Endometrial microvascular endothelial cells (primary cell): ENCODE data around the gene SPATA7. TPM values are rescaled to one million over a fixed set of nuclear protein-coding genes. Genes with fewer than 3 reads are reported as not detected.
"Not testable (repeated sequence)": the region's sequence is repeated elsewhere in the genome, so short reads cannot be mapped to it uniquely, and the experiment has no call there.

ENCODE experiments used
- in situ Hi-C: cut with HindIII; loops from 2 replicates; pipeline ENCODE4 v1.10.0; 2017; ENCODE audit warnings: low sequenced_read_pairs, low pct_unique_long_range_greater_than_20kb; ENCODE audit errors: inconsistent ontology term
- total RNA-seq: library from RNA; depleted of rRNA; stranded (reverse); fragments of >200 nt; gene quantifications from one replicate; pipeline ENCODE4 v1.2.3, GENCODE V29; 2015; ENCODE audit errors: inconsistent ontology term

SPATA7 gene, protein sequence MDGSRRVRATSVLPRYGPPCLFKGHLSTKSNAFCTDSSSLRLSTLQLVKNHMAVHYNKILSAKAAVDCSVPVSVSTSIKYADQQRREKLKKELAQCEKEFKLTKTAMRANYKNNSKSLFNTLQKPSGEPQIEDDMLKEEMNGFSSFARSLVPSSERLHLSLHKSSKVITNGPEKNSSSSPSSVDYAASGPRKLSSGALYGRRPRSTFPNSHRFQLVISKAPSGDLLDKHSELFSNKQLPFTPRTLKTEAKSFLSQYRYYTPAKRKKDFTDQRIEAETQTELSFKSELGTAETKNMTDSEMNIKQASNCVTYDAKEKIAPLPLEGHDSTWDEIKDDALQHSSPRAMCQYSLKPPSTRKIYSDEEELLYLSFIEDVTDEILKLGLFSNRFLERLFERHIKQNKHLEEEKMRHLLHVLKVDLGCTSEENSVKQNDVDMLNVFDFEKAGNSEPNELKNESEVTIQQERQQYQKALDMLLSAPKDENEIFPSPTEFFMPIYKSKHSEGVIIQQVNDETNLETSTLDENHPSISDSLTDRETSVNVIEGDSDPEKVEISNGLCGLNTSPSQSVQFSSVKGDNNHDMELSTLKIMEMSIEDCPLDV
- total RNA-seq = 11.4 TPM

DNA sequence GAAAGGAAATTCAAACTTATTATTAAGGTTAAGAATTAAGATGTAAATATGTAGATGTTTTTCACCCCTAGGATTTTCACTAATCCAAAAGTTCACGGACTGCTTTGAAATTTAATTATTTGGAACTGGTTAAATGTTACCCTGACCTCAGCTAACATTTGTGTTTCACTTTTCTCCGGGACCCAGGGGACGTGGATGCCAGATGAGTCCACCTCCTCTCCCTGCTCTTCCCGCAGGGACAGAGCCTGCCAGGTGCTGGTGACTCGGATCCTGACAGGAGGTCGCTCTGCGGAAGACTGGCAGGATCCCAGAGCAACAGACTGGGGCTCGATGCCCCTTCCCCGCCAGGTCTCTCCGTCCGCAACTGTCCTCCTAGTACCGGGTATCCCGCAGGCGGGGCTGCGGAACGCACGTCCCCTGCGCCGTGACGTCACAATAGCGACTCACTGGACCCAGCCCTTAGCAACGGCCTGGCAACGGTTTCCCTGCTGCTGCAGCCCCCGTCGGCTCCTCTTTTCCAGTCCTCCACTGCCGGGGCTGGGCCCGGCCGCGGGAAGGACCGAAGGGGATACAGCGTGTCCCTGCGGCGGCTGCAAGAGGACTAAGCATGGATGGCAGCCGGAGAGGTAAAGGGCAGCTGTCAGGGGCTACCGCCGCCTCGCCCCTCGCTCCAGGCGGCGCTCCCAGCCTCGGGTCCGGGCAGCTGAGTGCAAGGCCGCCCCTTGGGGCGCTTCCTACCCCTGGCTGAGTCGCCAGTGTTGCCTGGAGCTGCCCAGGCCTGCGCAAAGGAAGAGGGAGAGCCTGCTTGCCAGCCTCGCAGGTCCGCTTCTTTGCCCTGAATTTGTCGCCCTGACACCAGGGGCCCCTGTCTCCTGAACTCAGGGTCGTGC is at the start of gene SPATA7:
Gene SPATA7, plus strand, starts transcription at position 446 of the 890 bp plus-strand sequence. Its CDS starts 162 bp downstream, at position 608.
- in situ Hi-C loops = no loop called here

DNA sequence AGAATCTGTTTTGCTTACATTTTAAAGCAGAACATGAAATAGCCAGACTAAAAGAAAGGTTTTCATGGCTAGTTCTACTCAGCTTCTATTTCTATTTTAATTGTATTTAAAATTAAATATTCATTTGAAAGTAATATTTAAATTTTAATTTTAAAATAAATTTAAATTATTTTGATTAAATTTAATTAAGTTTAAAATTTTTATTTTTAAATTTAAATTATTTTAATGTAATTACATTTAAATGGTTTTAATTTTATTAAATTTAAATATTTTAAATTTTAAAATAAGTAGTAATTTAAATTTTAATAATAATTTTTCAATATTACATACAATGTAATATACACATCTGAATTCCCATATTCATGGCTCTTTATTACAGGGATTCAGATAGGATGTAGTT is 45.1 kb upstream of the SPATA7 start:
- in situ Hi-C loops = no loop called here

DNA sequence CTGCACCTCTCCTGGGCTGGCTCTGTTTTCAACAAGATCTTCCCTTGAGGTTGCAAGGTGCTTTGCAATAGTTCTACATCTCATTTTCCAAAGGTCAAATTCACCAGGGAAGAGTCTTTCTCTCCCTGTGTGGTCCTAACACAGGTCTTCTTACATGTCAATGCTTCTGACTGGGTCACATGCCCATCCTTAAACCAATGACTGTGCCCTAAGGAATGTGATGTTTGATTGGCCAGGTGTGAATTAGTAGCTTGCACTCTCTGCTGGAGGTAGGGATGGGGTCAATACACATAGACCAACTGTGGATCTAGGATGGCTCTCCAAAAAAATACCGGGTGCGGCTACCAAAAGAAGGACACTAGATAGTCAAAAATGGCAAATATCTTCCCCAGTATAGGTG is 42.5 kb upstream of the SPATA7 start:
- in situ Hi-C loops = no loop called here

DNA sequence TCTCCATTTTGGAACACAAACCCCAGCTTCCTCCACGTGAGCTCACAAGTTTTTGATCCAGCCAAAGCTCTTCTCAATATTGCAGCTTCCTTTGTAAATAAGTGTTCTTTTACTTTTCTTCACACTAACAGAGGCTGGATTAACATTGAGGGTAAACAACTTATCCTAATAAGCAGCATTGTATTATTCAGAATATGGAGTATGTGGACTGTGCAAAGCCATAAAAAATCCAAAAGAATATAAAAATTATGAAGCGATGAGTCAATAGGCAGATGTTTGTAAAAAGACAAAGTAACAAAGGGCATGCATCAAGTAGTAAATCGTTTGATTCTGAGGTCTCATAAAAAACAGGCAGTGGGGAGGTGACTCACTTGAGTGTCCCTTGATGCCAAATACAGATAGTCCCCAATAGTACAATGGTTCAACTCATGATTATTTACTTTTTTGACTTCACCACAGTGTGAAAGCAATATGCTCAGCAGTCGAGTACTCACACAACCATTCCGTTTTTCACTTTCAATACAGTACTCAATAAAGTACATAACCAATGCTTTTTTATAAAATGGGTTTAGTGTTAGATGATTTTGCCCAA is 39.3 kb upstream of the SPATA7 start:
- in situ Hi-C loops = no loop called here

DNA sequence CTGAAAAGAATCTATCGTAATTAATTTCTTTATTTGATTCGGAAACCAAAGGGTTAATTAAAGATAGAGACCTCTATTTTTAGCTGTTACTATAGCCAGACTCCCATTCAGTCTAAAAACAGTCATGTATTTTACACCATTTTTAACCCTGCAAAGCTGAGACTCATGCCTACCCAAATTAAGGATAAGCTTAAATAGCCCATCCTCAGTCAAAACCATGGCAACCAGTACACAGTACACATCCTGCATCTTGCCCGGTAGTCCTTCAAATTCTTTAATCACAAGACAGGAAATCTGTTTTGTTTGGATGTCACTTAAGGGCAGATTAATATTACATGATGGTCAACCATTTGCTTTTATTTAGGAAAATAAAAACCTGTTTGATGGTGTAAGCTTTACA is 36.9 kb upstream of the SPATA7 start:
- in situ Hi-C loops = no loop called here

DNA sequence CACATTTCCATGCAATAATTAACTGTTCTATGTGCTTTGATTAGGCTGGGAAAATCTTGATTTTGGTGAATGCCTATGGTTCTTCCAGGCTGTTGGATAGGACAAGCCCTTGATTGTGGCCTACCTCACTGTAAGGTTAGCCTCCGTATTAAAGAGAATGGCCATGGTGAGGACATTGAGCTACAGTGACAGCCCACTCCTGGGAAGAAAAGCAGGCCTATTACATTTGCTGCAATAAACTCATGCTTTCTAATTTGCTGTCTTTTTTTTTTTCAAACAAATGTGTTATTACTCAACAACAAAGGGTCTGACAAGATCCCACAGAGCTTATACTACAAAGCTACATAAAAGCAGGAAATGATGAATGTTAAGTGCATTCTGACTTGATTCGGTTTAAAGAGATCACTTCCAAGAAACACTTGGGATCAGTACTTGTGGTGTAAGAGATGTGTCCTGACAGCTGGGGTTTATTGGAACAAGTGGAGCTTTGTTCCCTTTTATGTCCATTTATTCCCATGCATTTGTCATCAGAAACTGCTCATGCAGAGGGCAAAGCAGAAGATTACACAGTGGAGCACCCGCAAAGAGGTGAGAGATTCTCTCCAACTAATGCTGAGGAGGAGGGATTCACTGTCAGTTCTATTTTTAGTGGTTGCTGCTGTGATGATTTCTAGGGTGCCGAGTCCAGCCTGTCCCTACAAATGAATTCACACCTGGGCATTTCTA is 33.3 kb upstream of the SPATA7 start:
- in situ Hi-C loops = no loop called here

DNA sequence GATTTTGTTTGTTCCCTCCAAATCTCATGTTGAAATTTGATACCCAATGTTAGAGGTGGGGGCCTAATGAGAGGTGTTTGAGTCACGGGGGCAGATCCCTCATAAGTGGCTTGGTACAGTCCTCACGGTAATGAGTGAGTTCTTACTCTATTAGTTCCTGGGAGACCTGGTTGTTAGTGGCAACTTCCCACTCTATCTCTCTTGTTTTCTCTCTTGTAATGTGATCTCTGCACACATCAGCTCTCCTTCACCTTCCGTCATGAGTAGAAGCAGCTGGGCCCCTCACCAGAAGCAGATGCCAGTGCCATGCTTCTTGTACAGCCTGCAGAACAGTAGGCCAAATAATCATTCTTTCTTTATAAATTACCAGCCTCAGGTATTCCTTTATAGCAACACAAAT is 32.8 kb upstream of the SPATA7 start:
- in situ Hi-C loops = no loop called here

DNA sequence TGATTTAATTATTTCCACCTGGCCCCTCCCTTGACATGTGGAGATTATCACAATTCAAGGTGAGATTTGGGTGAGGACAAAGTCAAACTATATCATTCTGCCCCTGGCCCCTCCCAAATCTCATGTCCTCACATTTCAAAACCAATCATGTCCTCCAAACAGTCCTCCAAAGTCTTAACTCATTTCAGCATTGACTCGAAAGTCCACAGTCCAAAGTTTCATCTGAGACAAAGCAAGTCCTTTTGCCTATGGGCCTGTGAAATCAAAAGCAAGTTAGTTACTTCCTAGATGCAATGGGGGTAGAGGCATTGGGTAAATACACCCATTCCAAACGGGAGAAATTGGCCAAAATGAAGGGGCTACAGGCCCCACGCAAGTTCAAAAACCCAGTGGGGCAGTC is 31.1 kb upstream of the SPATA7 start:
- in situ Hi-C loops = no loop called here

DNA sequence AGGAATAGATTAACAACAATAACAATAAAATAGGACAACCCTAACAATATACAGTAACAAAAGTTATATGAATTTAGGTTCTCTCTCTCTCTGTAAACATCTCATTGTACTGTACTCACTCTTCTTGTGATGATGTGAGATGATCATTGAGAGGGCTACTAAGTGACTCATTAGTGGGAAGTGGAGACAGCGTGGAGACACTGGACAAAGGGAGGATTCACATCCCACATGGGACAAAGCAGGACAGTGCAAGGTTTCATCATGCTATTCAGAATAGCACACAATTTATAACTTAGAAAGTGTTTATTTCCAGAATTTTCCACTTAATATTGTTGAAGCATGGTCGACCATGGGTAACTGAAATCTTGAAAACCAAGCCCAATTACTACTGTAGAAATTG is 26.0 kb upstream of the SPATA7 start:
- in situ Hi-C loops = no loop called here

DNA sequence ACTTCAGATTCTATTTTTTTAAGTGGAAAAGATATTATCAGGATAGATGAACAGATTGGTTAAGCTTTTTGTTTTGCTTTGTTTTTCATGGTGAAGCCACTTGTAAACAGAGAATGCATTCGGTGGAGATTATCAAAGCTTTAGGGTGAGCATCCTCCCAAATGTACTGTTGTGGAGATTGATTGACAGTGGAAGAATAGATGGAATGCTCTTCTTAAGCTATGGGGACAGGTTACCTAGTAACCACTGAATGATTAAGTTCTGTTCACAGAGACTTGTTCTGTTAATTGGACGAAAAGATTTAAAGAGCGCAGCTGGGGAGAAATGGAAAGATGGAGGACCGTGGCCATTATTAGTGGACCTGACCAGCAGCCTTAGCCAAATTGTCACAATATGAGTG is 21.8 kb upstream of the SPATA7 start:
- in situ Hi-C loops = no loop called here

DNA sequence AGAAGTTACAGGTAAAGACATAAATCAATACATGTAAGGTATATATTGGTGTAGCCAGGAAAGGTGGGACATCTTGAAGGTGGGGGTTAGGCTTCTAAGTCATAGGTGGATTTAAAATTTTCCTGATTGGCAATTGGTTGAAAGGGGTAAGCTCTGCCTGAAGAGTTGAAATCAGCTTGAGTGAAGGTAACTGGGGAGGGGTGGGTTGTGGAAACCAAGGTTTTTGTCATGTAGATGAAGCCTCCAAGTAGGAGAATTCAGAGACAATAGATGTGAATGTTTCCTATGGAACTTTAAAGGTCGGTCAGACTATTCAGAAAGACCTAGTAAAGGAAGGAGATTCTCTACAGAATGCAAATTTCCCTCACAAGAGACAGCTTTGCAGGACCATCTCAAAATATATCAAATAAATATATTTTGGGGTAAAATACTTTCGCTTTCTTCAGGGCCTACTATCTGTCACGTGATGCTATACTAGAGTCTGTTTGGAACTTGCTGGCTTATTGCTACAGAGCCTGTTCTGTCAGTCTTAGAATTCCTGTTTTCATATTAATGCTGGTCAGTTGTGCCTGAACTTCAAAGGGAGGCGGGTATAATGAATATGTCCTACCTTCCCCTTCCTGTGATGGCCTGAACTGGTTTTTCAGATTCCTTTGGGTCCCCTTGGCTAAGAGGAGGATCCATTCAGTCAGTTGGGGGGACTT is 20.6 kb upstream of the SPATA7 start:
- in situ Hi-C loops = no loop called here

DNA sequence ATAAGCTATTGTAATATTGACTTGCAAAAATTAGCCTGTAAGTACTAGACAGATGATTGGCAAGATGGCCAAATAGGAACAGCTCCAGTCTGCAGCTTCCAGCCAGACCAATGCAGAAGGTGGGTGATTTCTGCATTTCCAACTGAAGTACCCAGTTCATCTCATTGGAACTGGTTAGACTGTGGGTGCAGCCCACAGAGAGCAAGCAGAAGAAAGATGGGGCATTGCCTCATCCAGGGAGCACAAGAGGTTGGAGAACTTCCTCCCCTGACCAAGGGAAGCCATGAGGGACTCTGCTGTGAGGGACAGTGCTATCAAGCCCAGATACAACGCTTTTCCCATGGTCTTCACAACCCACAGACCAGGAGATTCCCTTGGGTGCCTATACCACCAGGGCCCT is 16.0 kb upstream of the SPATA7 start:
- in situ Hi-C loops = no loop called here

DNA sequence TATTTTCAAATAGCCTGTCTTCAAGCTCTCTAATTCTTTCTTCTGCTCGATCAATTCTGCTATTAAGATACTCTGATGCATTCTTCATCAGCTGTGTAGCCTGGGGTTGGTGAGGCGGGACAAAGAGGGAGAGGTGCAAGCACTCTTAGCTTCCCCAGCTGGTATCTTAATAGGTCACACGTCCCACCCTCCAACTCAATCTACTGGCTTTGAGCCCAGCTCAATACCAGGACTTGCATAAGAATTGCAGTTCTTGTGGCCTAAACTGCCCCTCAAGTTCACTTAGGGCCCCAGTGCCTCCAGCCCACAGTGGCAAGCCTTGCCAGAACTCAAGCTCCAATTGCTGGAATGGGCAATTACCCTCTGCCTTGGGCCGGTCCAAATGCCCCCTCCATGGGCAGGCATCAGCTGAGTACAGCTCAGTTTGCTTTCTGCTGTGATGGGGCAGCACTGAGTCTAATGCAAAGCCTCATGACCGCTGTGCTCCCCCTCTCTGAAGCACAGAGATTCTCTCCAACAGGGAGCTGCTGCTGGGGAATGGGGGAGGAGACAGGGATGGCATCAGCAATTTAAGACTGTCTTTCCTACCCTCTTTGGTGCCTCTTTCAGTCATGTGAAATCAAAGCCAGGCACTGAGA is 5.6 kb upstream of the SPATA7 start:
- in situ Hi-C loops = no loop called here

DNA sequence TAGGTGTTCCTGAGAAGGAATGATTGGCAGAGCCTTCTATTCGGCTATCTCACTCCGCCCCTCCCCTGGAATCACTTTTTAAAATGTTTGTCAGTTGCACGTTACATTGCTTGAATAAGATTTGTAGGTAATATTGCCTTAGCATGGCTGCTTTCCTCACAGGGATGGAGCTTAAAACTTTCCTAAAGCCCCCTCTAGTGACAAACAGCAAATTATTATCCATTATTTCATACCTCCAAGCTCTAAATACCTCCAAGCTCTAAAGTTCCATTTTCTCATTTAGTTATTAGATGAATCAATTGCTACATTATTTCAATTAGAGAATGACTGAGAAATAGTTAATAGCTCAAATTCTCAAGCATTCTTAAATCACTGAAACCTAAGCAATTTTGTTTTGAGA is 5.1 kb upstream of the SPATA7 start:
- in situ Hi-C loops = no loop called here

DNA sequence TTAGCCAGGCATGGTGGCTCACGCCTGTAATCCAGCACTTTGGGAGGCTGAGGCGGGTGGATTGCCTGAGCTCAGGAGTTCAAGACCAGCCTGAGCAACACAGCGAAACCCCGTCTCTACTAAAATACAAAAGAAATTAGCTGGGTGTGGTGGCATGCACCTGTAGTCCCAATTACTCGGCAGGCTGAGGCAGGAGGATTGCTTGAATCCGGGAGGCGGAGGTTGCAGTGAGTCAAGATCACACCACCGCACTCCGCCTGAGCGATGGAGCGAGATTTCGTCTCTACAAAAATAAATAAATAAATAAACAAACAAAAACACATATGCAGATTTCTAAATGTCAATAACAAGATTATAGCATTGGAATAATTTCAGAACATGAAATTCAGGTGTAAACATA is 3.8 kb upstream of the SPATA7 start:
- in situ Hi-C loops = not testable (repeated sequence)

DNA sequence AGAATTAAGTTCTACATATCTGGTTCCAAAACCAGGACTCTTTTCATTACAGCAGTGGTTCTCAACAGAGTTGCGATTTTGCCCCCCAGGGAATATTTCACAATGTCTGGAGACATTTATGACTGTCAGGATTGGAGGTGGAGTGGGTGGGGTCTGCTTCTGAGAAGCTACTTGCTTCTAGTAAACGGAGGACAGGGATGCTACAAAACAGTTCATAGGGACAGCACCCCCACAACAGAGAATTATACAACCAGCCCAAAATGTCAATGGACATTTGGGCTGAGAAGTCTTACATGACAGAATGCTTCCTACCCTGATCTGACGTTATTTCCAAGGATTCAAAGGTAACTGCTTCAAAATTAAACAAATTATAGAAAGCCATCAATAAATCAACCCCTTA is 739 bp upstream of the SPATA7 start:
- in situ Hi-C loops = no loop called here

DNA sequence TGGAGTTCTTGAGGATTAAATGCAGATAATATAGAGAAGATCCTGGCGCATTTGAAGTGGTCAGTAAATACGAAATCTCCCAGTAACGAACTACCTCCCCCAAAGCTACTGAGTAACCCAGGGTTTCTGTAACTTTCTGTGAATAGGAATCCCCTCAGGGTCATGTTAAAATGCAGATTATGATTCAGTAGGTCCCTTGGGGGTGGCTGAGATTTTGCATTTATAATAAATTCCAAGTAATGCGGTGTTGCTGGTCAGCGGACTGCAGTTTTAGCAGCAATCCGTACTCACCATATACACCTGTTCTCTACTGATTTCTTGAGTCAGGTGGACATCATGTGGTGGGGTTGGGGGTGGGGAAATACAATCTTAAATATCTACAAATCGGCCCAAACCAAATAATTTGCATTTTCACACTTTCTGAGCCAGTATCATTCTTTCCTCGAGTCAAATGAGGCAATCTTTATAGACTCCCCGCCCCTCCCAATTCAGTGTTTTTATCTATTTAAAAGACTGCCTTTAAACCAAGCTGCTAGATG is 868 bp downstream of the SPATA7 start:
- in situ Hi-C loops = no loop called here
